Smooth muscle cell (in vitro differentiated cells): ENCODE data around the gene SEC16A. TPM values are rescaled to one million over a fixed set of nuclear protein-coding genes. Genes with fewer than 3 reads are reported as not detected.

Source experiments
- DNase-seq: peaks from one replicate; lab custom pipeline; 2025; ENCODE audit not compliant: unreplicated experiment; lab: John Stamatoyannopoulos, UW
- H2AFZ ChIP-seq: fragments of 200-600 bp; sonication (generic); 2 replicates; pipeline ENCODE4 v1.6.0; 2016; ENCODE audit warnings: antibody characterized with exemption, low read depth, mild to moderate bottlenecking
- H3F3A ChIP-seq: fragments of 200-600 bp; sonication (generic); 2 replicates; pipeline ENCODE4 v1.6.0; 2017; ENCODE audit warnings: antibody characterized with exemption, low read depth
- H3K27ac ChIP-seq: fragments of 200-600 bp; sonication (generic); 2 replicates; pipeline ENCODE4 v1.5.1; 2016; ENCODE audit warnings: low read depth, mild to moderate bottlenecking
- H3K27me3 ChIP-seq: fragments of 200-600 bp; sonication (generic); 2 replicates; pipeline ENCODE4 v1.6.1; 2016; ENCODE audit warnings: low read depth, mild to moderate bottlenecking
- H3K36me3 ChIP-seq: fragments of 200-600 bp; sonication (generic); 2 replicates; pipeline ENCODE4 v1.5.1; 2016; ENCODE audit warnings: low read depth
- H3K4me1 ChIP-seq: fragments of 200-600 bp; sonication (generic); 2 replicates; pipeline ENCODE4 v1.5.1; 2016; ENCODE audit warnings: low read depth
- H3K4me2 ChIP-seq: fragments of 200-600 bp; sonication (generic); 2 replicates; pipeline ENCODE4 v1.6.0; 2016; ENCODE audit warnings: mild to moderate bottlenecking
- H3K4me3 ChIP-seq: fragments of 200-600 bp; sonication (generic); 2 replicates; pipeline ENCODE4 v1.5.1; 2016; ENCODE audit warnings: mild to moderate bottlenecking
- H3K79me2 ChIP-seq: fragments of 200-600 bp; sonication (generic); 2 replicates; pipeline ENCODE4 v1.6.0; 2016; ENCODE audit warnings: low read depth, mild to moderate bottlenecking
- H3K9ac ChIP-seq: fragments of 200-600 bp; sonication (generic); 2 replicates; pipeline ENCODE4 v1.6.0; 2016; ENCODE audit warnings: low read depth
- H3K9me3 ChIP-seq: fragments of 200-600 bp; sonication (generic); replicated peaks from 2 replicates; pipeline ENCODE4 v1.5.1; 2016; ENCODE audit warnings: low read depth
- H4K20me1 ChIP-seq: fragments of 200-600 bp; sonication (generic); 2 replicates; pipeline ENCODE4 v1.6.0; 2016; ENCODE audit warnings: low read depth
- CTCF ChIP-seq: fragments of 200-600 bp; sonication (generic); IDR thresholded peaks from 2 replicates; pipeline ENCODE4 v1.5.1; 2017; ENCODE audit warnings: borderline replicate concordance, mild to moderate bottlenecking, antibody characterized with exemption; ENCODE audit not compliant: insufficient read depth, poor library complexity, severe bottlenecking
- WGBS: methylation state at CpG from one replicate; pipeline ENCODE4 v1.1.7; 2016; ENCODE audit warnings: low lambda C conversion rate; 5-methylcytosine and 5-hydroxymethylcytosine counted together
- polyA plus RNA-seq: library from polyadenylated mRNA; unstranded; fragments of >200 nt; fragmentation: Nextera tagmentation; extraction: Ambion mirVana; gene quantifications from 2 replicates; pipeline ENCODE4 v1.2.1, GENCODE V29; 2016
- total RNA-seq: library from RNA; depleted of rRNA; stranded (reverse); fragments of >200 nt; gene quantifications from 2 replicates; pipeline ENCODE4 v1.2.3, GENCODE V29; 2014

Gene SEC16A
- total and polyA plus RNA-seq, 2 experiments from 2014 or later, result 45.7 to 56.8 TPM

DNA sequence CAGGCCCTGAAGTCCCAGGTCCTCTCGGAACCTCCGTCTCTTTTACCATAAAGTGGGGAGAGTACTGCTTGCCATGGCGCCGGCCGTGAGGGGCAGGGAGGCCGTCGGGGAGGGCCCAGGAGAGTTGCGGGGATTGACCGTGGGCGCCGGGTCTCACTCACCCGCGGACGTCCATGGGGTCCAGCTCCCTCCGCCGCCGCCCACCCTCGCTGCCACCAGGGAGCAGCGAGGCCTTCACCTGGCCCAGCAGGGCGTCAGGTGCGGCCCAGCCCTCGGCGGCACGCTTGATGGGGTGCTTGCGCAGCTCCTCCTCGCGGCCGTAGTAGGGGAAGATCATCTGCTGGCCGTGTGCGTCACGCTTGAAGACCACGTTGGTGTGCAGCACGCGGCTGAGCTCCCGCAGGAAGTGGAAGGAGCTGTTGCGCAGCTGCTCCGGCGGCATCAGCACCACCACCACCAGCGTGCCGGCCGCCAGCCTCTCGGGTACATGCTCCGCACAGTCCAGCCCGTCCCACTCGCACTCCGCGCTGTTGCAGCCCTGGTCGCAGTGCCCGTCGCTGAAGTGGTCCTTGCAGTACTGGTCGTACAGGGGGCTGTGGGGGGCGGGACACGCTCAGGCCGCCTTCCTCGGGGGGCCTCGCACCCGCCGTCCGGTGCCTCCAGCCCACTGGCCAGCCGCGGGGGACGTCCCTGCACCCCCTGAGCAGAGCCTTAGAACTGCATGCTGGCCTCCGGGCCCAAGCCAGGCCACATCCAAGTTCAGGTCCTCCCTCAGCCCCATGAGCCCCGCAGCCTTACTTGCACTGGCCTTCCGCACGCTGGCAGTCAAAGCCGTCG is 21.9 kb upstream of the SEC16A start:
- Histone ChIP-seq H2AFZ (no peak overlapping the region), H3K4me1 (no peaks in the 10 kb centered on the region), H3K27ac (no peak overlapping the region), H3K9me3 (no peaks in the 10 kb centered on the region), H3K9ac (no peak overlapping the region), H3K4me3 (no peak overlapping the region), H3K27me3 (no peaks in the 10 kb centered on the region), H4K20me1 (no peaks in the 10 kb centered on the region), H3K36me3 (no peaks in the 10 kb centered on the region), H3F3A (no peaks in the 10 kb centered on the region), H3K79me2 (no peaks in the 10 kb centered on the region), H3K4me2 (no peak overlapping the region)
- WGBS, result 96% methylated on average over 56 of the region's 68 CpGs
- DNase-seq, result no peak
- no peak for TF ChIP-seq CTCF

DNA sequence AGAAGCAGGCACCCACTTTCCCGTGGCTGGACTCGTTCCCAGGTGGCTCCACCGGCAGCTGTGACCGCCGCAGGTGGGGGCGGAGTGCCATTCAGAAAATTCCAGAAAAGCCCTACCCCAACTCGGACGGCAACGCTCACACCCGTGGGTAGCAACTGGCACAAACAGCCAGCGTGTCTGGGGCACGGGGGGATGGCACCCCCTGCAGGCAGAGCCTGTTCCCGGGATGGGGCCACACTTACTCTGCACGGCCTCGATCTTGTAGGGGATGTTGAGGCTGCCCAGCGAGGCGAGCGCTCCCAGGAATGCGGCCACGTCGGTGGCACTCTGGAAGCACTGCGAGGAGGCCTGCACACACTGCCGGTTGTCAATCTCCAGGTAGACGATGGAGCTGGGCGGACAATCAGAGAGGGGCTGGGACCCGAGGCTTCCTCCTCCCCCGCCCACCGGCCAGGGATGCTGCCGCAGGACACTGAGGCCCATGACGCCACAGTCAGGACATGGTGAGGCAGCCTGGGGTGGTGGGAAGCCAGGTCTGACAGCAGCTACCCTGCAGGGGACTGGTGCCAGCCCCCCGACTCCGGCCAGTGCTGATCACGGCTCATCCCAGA is 20.2 kb upstream of the SEC16A start:
- no peak overlapping the region for H2AFZ ChIP-seq
- no peaks in the 10 kb centered on the region for H3K79me2 ChIP-seq
- no peak overlapping the region for H3K4me3 ChIP-seq
- no peaks in the 10 kb centered on the region for H4K20me1 ChIP-seq
- no peak overlapping the region for H3K27ac ChIP-seq
- no peaks in the 10 kb centered on the region for H3F3A ChIP-seq
- H3K4me1 ChIP-seq, result no peaks in the 10 kb centered on the region
- DNase-seq, result no peak
- H3K27me3 ChIP-seq, result no peaks in the 10 kb centered on the region
- no peaks in the 10 kb centered on the region for H3K9me3 ChIP-seq
- no peak overlapping the region for H3K9ac ChIP-seq
- H3K36me3 ChIP-seq, result no peaks in the 10 kb centered on the region
- no peak overlapping the region for H3K4me2 ChIP-seq
- no peak for TF ChIP-seq CTCF
- WGBS, result 94% methylated on average over 33 of the region's 33 CpGs

DNA sequence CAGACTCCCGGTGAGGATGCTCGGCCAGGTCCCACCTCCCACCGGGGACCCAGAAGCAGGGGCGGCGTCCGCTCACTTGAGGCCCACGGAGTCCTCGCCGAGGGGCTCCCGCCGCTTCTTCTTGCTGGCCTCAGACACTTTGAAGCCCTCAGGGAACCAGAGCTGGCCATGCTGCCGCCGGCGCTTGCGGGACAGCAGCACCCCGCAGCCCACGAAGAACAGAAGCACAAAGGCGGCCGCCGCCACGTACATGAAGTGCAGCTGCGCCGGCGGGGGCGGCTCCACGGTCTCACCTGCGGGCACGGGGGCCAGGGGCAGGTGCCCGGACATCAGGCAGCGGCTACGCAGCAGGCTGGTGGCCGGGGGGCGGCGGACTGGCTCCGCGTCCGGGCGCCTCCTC is 19.4 kb upstream of the SEC16A start:
- H4K20me1 ChIP-seq, result no peaks in the 10 kb centered on the region
- no peaks in the 10 kb centered on the region for H3K27me3 ChIP-seq
- no peaks in the 10 kb centered on the region for H3K4me1 ChIP-seq
- H3F3A ChIP-seq, result no peaks in the 10 kb centered on the region
- no peak overlapping the region for H3K9ac ChIP-seq
- H2AFZ ChIP-seq, result no peak overlapping the region
- no peak for DNase-seq
- no peaks in the 10 kb centered on the region for H3K79me2 ChIP-seq
- no peak for TF ChIP-seq CTCF
- 87% methylated on average over 3 of the region's 38 CpGs for WGBS
- no peak overlapping the region for H3K4me2 ChIP-seq
- H3K4me3 ChIP-seq, result no peak overlapping the region
- no peaks in the 10 kb centered on the region for H3K36me3 ChIP-seq
- no peaks in the 10 kb centered on the region for H3K9me3 ChIP-seq
- no peak overlapping the region for H3K27ac ChIP-seq
